LNCaP clone FGC (cell line): ENCODE results near the gene GNPTG.

Source experiments
- DNase-seq: peaks from one replicate; pipeline ENCODE4 v3.0.0-alpha.2; 2011; ENCODE audit warnings: low read depth
- H3K4me3 ChIP-seq: 2 replicates; pipeline ENCODE4 v1.5.1; 2011; ENCODE audit warnings: mild to moderate bottlenecking, low read depth, low read length, control low read depth
- TF ChIP-seq, protein P1 (sequence below): IDR thresholded peaks from 2 replicates; pipeline ENCODE4 v1.5.1; 2012; ENCODE audit warnings: mild to moderate bottlenecking; ENCODE audit not compliant: control insufficient read depth, insufficient read depth; ENCODE audit errors: extremely low read depth

The GNPTG gene

DNA sequence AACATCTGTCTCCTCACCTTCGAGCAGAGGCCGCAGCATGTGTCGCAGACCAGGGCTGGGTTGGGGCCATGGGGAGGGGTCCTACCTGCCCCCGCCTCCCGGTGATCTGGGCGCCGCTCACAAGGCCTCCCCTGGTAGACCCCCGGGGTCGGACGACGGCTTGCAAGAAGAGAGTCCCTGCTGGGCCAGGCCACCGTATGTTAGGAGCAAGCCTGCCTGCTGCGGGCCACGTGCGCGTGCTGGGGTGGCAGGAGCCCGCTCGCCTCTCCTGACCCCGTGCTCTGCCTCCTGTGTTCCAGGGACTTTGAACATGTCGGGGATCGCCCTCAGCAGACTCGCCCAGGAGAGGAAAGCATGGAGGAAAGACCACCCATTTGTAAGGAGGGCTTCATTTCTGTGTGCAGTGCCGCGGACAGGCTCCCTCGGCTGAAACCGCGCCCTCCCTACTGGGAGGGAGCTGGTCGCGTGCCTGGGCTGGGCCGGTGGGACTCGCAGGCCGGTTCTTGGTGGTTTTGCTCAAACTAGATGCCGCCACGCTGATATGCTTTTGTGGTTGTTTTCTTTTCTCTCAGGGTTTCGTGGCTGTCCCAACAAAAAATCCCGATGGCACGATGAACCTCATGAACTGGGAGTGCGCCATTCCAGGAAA lies 37.9 kb upstream of the GNPTG start:
- TF ChIP-seq, protein P1, sequence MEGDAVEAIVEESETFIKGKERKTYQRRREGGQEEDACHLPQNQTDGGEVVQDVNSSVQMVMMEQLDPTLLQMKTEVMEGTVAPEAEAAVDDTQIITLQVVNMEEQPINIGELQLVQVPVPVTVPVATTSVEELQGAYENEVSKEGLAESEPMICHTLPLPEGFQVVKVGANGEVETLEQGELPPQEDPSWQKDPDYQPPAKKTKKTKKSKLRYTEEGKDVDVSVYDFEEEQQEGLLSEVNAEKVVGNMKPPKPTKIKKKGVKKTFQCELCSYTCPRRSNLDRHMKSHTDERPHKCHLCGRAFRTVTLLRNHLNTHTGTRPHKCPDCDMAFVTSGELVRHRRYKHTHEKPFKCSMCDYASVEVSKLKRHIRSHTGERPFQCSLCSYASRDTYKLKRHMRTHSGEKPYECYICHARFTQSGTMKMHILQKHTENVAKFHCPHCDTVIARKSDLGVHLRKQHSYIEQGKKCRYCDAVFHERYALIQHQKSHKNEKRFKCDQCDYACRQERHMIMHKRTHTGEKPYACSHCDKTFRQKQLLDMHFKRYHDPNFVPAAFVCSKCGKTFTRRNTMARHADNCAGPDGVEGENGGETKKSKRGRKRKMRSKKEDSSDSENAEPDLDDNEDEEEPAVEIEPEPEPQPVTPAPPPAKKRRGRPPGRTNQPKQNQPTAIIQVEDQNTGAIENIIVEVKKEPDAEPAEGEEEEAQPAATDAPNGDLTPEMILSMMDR = no peak
- no peak for DNase-seq
- H3K4me3 ChIP-seq = no peak overlapping the region

DNA sequence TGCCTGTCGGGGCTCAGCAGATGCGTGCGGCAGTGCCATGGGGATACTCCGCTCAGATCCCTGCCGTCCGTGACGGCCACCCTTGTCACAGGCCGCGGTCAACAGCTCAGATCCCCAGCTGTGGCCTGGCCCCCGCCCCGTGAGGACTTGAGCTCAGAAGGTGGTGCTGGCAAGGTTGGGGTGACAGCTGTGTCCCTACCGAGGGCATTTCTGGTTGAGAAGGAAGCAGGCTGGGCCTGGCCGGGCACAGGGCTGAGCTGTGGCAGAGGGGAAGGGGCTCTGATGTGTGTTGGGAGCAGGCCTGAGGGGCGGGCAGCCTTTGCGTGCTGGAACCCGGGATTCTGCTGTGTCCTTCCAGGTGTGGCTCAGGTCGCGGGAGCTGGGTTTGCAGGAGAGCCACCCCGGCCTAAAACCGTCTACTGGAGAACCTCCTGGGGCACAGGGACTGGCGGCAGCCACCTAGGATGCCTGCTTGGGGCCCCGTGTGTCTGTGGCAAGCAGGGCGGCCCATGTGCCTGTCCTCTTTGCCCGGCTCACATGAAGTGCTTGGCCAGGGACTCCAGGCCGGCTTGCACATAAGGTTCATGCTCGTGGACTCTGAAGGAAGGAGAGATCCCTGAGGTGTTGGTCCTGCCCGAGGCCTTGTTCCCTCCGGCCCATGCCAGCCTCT lies 37.2 kb upstream of the GNPTG start:
- TF ChIP-seq, protein P1 = no peak
- DNase-seq = no peak
- H3K4me3 ChIP-seq = no peak overlapping the region

DNA sequence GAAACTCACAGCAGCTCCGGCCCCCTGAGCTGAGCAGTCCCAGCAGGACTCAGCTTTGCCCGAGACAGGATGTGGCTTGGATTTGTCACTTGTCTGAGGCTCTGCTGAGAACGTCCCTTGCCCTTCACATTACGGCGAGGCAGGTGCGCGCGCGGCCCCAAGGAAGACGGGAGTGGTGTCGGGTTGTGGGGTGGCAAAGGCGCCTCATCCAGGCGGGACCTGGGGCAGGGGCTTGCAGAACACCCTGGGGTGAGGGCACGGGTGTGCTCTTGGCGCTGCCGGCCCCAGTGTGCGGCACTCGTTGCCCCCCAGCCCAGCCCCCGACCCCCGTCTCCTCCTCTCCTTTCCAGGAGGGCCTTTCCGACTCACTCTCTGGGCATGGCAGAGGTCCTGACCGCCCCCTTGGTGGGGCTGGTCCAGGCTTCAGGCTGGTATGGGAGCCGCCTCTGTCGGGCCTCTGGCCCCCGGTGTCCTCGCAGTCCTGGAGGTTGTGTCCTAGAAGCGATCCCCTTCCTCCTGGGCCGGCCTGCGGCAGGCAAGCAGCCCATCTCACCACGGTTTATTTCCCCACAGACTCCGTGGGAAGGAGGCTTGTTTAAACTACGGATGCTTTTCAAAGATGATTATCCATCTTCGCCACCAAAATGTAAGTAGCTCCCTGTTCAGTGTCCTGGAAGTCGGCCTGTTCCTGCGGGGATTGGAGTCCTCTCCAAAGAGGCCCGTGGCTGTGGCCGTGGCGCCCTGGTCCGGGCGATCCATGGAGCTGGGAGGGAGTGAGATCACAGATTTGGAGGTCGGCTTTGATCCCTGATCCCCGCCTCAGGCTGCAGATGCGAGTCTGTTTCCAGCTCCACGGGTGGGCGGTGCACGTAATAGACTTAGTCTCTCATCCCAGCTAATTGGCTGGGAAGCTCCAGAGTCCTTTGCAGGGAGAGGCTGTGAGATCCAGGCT lies 36.4 kb upstream of the GNPTG start:
- no peak overlapping the region for H3K4me3 ChIP-seq
- TF ChIP-seq, protein P1 = no peak
- no peak for DNase-seq

DNA sequence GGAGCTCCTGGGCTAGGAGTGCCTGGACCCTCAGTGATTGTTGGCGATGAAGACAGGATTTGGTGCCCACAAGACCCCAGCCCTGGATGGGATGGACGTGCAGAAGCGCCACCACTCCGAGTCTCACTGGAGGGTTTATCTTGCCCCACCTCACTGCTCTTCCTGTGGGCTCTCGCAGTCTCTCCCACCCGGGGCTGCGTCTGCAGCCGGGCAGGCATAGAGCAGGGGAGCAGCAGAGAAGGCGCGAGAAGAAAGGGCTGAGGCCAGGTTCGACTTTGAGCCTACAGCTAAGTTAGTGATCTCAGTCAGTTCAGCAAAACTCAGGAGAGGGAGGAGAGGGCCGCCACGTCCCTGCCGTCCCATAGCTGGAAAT lies 35.7 kb upstream of the GNPTG start:
- TF ChIP-seq, protein P1 = no peak
- no peak for DNase-seq
- H3K4me3 ChIP-seq = no peak overlapping the region

DNA sequence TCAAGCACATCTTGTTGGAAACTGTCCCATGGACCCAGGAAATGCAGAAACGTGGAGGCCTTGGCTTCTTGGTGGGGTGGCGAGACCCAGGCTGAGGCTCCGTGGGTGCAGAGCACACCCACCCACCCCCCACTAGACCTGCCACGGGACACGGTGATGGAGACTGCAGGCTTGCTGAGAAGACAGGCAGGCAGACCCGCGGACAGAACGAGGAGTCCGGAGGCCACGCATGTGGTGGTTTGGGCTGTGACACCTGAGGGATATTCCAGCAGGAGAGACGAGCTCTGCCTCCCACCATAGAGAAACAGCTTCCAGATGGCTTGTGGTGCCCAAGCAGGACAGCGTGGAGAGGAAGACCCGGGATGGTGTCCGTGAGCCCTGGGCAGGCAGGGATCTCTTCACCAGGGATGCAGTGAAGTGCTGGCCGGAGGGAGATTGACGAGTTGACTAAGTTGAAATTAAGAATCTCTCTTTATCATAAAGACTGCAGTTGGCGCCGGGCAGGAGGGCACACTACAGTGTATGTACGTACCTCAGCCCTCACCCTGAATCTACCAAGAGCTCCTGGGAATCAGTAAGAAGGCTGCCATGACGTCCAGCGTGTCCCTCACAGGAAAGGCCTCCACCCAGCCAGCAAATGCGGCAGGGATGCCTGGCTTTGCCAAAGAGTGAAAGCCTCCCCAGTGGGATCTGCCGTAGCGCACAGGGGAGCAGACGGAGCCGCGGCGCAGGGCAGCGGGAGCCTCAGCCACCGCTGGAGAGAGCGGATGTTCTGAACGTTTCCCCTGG lies 34.1 kb upstream of the GNPTG start:
- TF ChIP-seq, protein P1 = no peak
- no peak for DNase-seq
- H3K4me3 ChIP-seq = no peak overlapping the region

DNA sequence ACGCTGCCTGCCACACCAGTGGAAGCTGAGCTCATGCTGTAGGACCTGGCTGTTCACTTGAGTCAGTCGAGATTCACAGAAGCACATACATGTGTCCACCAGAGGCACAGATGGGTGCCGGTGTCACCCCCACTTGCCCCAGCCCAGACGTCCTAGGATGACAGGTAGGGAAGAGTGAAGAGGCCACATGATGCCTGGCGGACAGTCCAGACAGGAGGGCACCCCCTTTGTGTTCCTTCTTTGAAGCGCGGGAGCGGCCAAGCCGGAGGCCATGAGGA lies 33.5 kb upstream of the GNPTG start:
- no peak overlapping the region for H3K4me3 ChIP-seq
- TF ChIP-seq, protein P1 = no peak
- no peak for DNase-seq
